ENCODE data around the gene TBC1D1.

TBC1D1 gene

DNA sequence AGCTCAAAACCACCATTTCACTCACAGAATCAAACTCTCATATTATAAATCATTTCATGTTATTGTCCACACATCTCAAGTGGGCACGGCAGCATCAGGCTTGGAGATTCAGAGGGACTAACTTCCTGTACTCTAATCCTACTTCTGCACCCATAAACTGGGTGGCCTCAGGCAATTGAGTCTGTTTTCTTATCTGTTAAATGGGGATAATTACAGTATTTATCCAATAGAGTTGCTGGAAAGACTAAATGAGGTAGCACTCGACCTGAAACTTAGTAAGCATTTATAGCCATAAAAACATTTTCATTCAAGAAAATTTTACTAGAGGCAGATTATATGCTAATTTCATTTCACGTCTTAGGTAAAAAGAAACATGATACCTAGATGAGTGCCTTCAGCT lies 13.0 kb downstream of the TBC1D1 start:
- H3K4me3 ChIP-seq (ENCODE audit: low read depth, low read length): no peak overlapping the region
- TF ChIP-seq, protein P1, sequence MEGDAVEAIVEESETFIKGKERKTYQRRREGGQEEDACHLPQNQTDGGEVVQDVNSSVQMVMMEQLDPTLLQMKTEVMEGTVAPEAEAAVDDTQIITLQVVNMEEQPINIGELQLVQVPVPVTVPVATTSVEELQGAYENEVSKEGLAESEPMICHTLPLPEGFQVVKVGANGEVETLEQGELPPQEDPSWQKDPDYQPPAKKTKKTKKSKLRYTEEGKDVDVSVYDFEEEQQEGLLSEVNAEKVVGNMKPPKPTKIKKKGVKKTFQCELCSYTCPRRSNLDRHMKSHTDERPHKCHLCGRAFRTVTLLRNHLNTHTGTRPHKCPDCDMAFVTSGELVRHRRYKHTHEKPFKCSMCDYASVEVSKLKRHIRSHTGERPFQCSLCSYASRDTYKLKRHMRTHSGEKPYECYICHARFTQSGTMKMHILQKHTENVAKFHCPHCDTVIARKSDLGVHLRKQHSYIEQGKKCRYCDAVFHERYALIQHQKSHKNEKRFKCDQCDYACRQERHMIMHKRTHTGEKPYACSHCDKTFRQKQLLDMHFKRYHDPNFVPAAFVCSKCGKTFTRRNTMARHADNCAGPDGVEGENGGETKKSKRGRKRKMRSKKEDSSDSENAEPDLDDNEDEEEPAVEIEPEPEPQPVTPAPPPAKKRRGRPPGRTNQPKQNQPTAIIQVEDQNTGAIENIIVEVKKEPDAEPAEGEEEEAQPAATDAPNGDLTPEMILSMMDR (IDR thresholded peaks at IDR 0.05; ENCODE audit: low read depth, low read length): no peak
- no peaks in the 10 kb centered on the region for H3K4me1 ChIP-seq
- no peaks in the 10 kb centered on the region for H3K36me3 ChIP-seq
- DNase-seq: no peak
- peaks cover 20% of the 10 kb centered on the region for H3K27me3 ChIP-seq
- H3K9me3 ChIP-seq: no peaks in the 10 kb centered on the region

DNA sequence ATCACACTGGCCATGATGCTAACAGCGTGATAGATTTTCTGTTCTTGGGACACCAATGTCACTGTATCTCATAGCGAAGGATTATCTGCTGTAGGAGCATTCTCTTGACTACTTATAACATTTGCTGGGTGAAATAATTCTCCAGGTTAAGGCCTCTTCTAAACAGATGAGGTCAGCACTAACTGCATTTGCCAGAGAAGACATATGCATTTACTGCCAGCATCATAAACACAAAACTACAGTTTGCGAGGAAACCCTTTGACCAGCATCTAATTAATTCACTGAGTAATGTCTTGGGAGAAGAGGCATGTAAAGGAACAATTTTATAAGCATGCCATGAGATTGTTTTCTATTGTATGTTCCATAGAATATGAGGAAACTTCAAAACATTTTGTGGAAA lies 13.9 kb downstream of the TBC1D1 start:
- TF ChIP-seq, protein P1 (IDR thresholded peaks at IDR 0.05; ENCODE audit: low read depth, low read length): no peak
- Histone ChIP-seq H3K4me3 (ENCODE audit: low read depth, low read length) (no peak overlapping the region), H3K9me3 (no peaks in the 10 kb centered on the region), H3K36me3 (no peaks in the 10 kb centered on the region), H3K4me1 (no peaks in the 10 kb centered on the region), H3K27me3 (peaks cover 22% of the 10 kb centered on the region)
- DNase-seq: no peak

DNA sequence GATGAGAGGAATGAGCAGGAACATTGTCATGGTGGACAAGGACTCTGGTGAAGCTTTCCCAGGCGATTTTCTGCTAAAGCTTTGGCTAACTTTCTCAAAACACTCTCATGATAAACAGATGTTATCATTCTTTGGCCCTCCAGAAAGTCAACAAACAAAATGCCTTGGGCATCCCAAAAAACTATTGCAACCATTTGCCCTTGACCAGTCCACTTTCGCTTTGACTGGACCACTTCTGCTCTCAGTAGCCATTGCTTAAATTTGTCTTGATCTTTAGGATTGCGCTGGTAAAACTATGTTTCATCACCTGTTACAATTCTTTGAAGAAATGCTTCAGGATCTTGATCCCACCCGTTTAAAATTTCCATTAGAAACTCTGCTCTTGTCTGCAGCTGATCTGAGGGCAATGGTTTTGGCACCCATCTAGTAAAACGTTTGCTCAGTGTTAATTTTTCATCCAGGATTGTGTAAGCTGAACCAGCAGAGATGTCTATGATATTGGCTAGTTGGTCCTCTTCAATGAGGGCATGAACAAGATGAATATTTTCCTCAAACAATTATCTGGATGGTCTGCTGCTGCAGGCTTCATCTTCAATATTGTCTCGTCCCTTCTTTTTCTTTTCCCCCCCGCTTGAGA lies 14.8 kb downstream of the TBC1D1 start:
- TF ChIP-seq, protein P1 (IDR thresholded peaks at IDR 0.05; ENCODE audit: low read depth, low read length): no peak
- DNase-seq: no peak
- Histone ChIP-seq H3K27me3 (peaks cover 22% of the 10 kb centered on the region), H3K4me3 (ENCODE audit: low read depth, low read length) (no peak overlapping the region), H3K9me3 (no peaks in the 10 kb centered on the region), H3K4me1 (no peaks in the 10 kb centered on the region), H3K36me3 (no peaks in the 10 kb centered on the region)

DNA sequence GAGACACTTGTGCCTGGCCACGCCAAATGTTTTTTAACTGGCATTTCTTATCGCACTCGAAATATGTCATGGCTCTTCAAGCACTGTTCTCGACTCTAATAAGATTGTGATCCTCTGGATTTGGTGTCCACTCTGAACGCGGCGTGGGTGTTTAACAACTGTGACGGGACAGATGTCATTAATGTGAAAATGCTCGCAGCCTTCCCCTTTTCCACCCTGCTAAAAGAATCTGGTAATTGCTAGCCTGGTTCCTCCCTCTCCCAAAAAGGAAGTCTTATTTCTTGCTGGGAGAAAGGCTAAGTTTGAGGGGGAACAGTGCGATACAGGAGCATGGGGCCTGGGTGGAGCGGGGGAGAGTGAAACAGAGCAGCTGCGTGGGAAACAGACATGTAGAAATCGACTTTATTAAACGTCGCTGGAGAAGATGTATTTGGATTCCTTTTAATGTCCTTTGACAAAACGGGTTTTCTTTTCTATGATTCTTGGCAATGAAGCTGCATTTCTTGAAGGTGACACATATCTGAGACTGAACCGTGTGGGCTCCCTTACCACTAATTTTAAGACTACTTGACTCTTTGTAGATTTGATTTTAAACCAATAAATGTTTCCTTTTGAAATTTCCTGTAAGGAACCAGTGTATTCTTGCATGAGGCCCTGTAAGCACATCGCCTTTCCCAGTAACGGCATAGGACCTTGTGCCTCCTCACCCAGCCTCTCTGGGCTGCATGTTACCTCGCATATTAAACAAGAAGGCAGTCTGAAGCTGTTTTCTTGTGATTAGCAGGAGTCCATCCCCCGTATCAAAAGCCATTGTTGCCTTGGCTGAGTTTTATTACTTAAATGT lies 17.8 kb downstream of the TBC1D1 start:
- no peaks in the 10 kb centered on the region for H3K9me3 ChIP-seq

DNA sequence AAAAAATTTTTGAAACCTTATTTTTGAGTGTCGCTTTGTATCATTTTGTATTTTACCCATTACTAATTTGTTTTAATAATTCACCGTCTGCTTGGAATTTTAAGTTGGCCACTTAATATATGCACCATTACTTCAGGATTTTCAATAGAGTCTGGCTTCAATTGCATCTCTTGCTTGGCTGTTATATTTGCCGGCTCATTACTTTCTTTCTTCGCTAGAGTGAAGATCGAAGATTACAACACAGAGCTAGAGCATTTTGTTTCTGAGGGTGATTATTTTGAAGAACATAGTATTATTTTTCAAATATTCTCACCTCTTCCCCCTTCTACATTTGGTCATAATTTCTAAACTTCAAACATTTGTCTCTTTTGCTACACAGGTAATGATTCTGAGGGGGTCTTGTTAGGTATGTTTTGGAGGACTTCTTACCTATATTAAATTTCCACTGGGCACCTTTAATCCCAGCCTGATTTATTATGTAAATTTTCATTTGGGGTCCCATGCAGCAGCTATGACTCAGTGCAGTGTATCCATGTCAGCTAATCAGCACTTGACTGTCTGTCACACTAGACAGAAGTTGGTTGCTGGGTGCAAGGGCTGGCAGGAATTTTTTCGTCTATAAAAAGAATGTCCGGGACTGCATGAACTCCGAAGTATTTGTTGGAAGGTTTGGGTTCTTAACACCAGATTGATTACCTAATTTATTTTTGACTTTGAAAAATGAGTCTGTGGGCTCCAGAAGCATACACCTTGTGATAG lies 18.6 kb downstream of the TBC1D1 start:
- TF ChIP-seq, protein P1 (IDR thresholded peaks at IDR 0.05; ENCODE audit: low read depth, low read length): no peak

More for the DNA sequence above, 17.8 kb downstream of the TBC1D1 start:
- H3K4me1 ChIP-seq: no peaks in the 10 kb centered on the region
- no peak for DNase-seq
- TF ChIP-seq, protein P1 (IDR thresholded peaks at IDR 0.05; ENCODE audit: low read depth, low read length): no peak
- H3K27me3 ChIP-seq: peaks cover 20% of the 10 kb centered on the region
- H3K36me3 ChIP-seq: no peaks in the 10 kb centered on the region
- no peak overlapping the region for H3K4me3 ChIP-seq (ENCODE audit: low read depth, low read length)

More for the DNA sequence above, 18.6 kb downstream of the TBC1D1 start:
- Histone ChIP-seq H3K36me3 (no peaks in the 10 kb centered on the region), H3K4me3 (ENCODE audit: low read depth, low read length) (no peak overlapping the region), H3K9me3 (no peaks in the 10 kb centered on the region), H3K27me3 (peaks cover 13% of the 10 kb centered on the region; the same call in 1 of the 2 replicates), H3K4me1 (no peaks in the 10 kb centered on the region)
- no peak for DNase-seq
